GM23338 (cell line): ENCODE results near the gene PLCH2. TPM values are rescaled to one million over a fixed set of nuclear protein-coding genes. Genes with fewer than 3 reads are reported as not detected.

Experiments
- ATAC-seq: fragments of 200-7000 bp; cut with Tn5 transposase; 3 replicates; pipeline ENCODE4 v1.9.1; 2020
- DNase-seq: peaks from one replicate; pipeline ENCODE4 v3.0.0-alpha.2; 2015; ENCODE audit warnings: low spot score
- H2AFZ ChIP-seq: fragments of 200-600 bp; sonication (generic); 2 replicates; pipeline ENCODE4 v1.8.0; 2016; ENCODE audit warnings: antibody characterized with exemption, mild to moderate bottlenecking, moderate library complexity
- H3F3A ChIP-seq: fragments of 200-600 bp; sonication (generic); replicated peaks from 2 replicates; pipeline ENCODE4 v1.8.0; 2017; ENCODE audit warnings: antibody characterized with exemption, mixed run types, low read depth
- H3K27ac ChIP-seq: fragments of 200-600 bp; sonication (generic); 2 replicates; pipeline ENCODE4 v1.6.1; 2016; ENCODE audit warnings: low read depth
- H3K27me3 ChIP-seq: fragments of 200-600 bp; sonication (generic); 2 replicates; pipeline ENCODE4 v1.8.0; 2016; ENCODE audit warnings: mild to moderate bottlenecking, mixed run types, moderate library complexity; ENCODE audit not compliant: insufficient read depth
- H3K36me3 ChIP-seq: fragments of 200-600 bp; sonication (generic); 2 replicates; pipeline ENCODE4 v1.8.0; 2016; ENCODE audit warnings: mild to moderate bottlenecking; ENCODE audit not compliant: insufficient read depth
- H3K4me1 ChIP-seq: fragments of 200-600 bp; sonication (generic); 2 replicates; pipeline ENCODE4 v1.8.0; 2016; ENCODE audit warnings: mild to moderate bottlenecking, moderate library complexity; ENCODE audit not compliant: insufficient read depth
- H3K4me2 ChIP-seq: fragments of 200-600 bp; sonication (generic); 2 replicates; pipeline ENCODE4 v1.7.1; 2017; ENCODE audit warnings: mixed run types
- H3K4me3 ChIP-seq: fragments of 200-600 bp; sonication (generic); 2 replicates; pipeline ENCODE4 v1.6.1; 2016; ENCODE audit warnings: mixed run types
- H3K79me2 ChIP-seq: fragments of 200-600 bp; sonication (generic); replicated peaks from 2 replicates; pipeline ENCODE4 v1.8.0; 2017; ENCODE audit warnings: mild to moderate bottlenecking; ENCODE audit not compliant: insufficient read depth
- H3K9me2 ChIP-seq: fragments of 200-600 bp; sonication (generic); 2 replicates; pipeline ENCODE4 v1.8.0; 2017; ENCODE audit not compliant: insufficient read depth
- H4K20me1 ChIP-seq: fragments of 200-600 bp; sonication (generic); replicated peaks from 2 replicates; pipeline ENCODE4 v1.8.0; 2017; ENCODE audit warnings: mild to moderate bottlenecking; ENCODE audit not compliant: insufficient read depth
- H3K27ac Mint-ChIP-seq: 2 replicates; pipeline ENCODE4 v1.8.0; 2020; ENCODE audit warnings: inconsistent platforms, mild to moderate bottlenecking, moderate library complexity, mixed read lengths
- H3K27me3 Mint-ChIP-seq: 3 replicates; pipeline ENCODE4 v1.8.0; 2022; ENCODE audit warnings: low read depth, mild to moderate bottlenecking, moderate library complexity, mixed read lengths, inconsistent platforms; ENCODE audit not compliant: insufficient read depth, poor library complexity
- H3K36me3 Mint-ChIP-seq: 3 replicates; pipeline ENCODE4 v1.8.0; 2021; ENCODE audit warnings: low read depth, mild to moderate bottlenecking, inconsistent platforms, moderate library complexity, mixed read lengths
- H3K4me1 Mint-ChIP-seq: 3 replicates; pipeline ENCODE4 v1.8.0; 2020; ENCODE audit warnings: mild to moderate bottlenecking, inconsistent platforms, mixed read lengths
- H3K4me3 Mint-ChIP-seq: 3 replicates; pipeline ENCODE4 v1.8.0; 2021; ENCODE audit warnings: moderate library complexity, mild to moderate bottlenecking, inconsistent platforms, mixed read lengths
- H3K9me3 Mint-ChIP-seq: 3 replicates; pipeline ENCODE4 v1.8.0; 2020; ENCODE audit warnings: moderate library complexity, mild to moderate bottlenecking, inconsistent platforms, mixed read lengths
- CREB1 ChIP-seq: fragments of 250-450 bp; sonication (Bioruptor Pico); IDR thresholded peaks from 2 replicates; pipeline ENCODE4 v1.5.0; 2020; ENCODE audit warnings: low read depth, mild to moderate bottlenecking, moderate library complexity
- CTCF ChIP-seq, 2 experiments: fragments of 200-600 bp in 1 of 2; sonication (generic) in 1 of 2; conservative IDR thresholded peaks; 2 replicates each; pipeline versions ENCODE4 v1.5.1 to v1.6.1; 2016 to 2017; ENCODE audit warnings: antibody characterized with exemption in 2 of 2, low read depth in 2 of 2, mild to moderate bottlenecking in 2 of 2, moderate library complexity in 1 of 2
- ETS1 ChIP-seq: IDR thresholded peaks from 2 replicates; pipeline ENCODE4 v1.6.1; 2016; ENCODE audit warnings: antibody characterized with exemption
- EZH2 ChIP-seq: fragments of 200-600 bp; sonication (generic); IDR thresholded peaks from one replicate; pipeline ENCODE4 v1.8.0; 2017; ENCODE audit warnings: antibody characterized with exemption, mild to moderate bottlenecking, low read depth; ENCODE audit not compliant: unreplicated experiment
- EZH2phosphoT487 ChIP-seq: fragments of 200-600 bp; sonication (generic); IDR thresholded peaks from one replicate; pipeline ENCODE4 v1.8.1; 2018; ENCODE audit warnings: antibody characterized with exemption; ENCODE audit not compliant: unreplicated experiment
- JUNB ChIP-seq: IDR thresholded peaks from one replicate; pipeline ENCODE4 v1.6.1; 2016; ENCODE audit warnings: antibody characterized with exemption; ENCODE audit not compliant: unreplicated experiment
- NANOG ChIP-seq: IDR thresholded peaks from 2 replicates; pipeline ENCODE4 v1.6.1; 2016; ENCODE audit warnings: antibody characterized with exemption, borderline replicate concordance
- POLR2AphosphoS5 ChIP-seq: IDR thresholded peaks from 2 replicates; pipeline ENCODE4 v1.6.1; 2016; ENCODE audit warnings: antibody characterized with exemption, low read depth
- STAT1 ChIP-seq: IDR thresholded peaks from one replicate; pipeline ENCODE4 v1.6.1; 2016; ENCODE audit warnings: antibody characterized with exemption; ENCODE audit not compliant: unreplicated experiment
- ZNF114 ChIP-seq: fragments of 250-450 bp; sonication (Bioruptor Pico); IDR thresholded peaks from 2 replicates; pipeline ENCODE4 v1.5.0; 2020; ENCODE audit warnings: mild to moderate bottlenecking, moderate library complexity
- ZNF331 ChIP-seq: fragments of 250-450 bp; sonication (Bioruptor Pico); IDR thresholded peaks from 2 replicates; pipeline ENCODE4 v1.5.0; 2020; ENCODE audit warnings: low read depth, mild to moderate bottlenecking, moderate library complexity
- ZNF462 ChIP-seq: fragments of 250-450 bp; sonication (Bioruptor Pico); IDR thresholded peaks from 2 replicates; pipeline ENCODE4 v1.5.0; 2020; ENCODE audit warnings: mild to moderate bottlenecking, moderate library complexity
- polyA plus RNA-seq: library from polyadenylated mRNA; unstranded; fragments of >200 nt; fragmentation: Nextera tagmentation; extraction: Ambion mirVana; gene quantifications from 2 replicates; pipeline ENCODE4 v1.2.1, GENCODE V29; 2016
- total RNA-seq: library from RNA; depleted of rRNA; stranded (reverse); fragments of >200 nt; shearing (Covaris generic); gene quantifications from 2 replicates; pipeline ENCODE4 v1.2.3, GENCODE V29; 2014

The PLCH2 gene
- total and polyA plus RNA-seq, 2 experiments from 2014 or later = 0.31 TPM; not detected in 1

- TF ChIP-seq ETS1 (no peak), JUNB (no peak), CTCF (conservative IDR thresholded peaks at IDR 0.05; ENCODE audit: low read depth in 2 of 2) (no peak), ZNF114 (CRISPR knock-in tag) (no peak), NANOG (no peak), POLR2AphosphoS5 (no peak), EZH2 (no peak), STAT1 (no peak)
These were observed 30.8 kb upstream of the PLCH2 start (continued) for GRCh38 chr1:2445162-2445822.

GRCh38 chr1:2445823-2446215 is 30.3 kb upstream of the PLCH2 start:
- Mint-ChIP-seq H3K27me3 (peaks cover 9% of the 10 kb centered on the region), H3K4me1 (peaks cover 14% of the 10 kb centered on the region), H3K27ac (no peak overlapping the region), H3K9me3 (no peaks in the 10 kb centered on the region), H3K4me3 (no peak overlapping the region), H3K36me3 (no peaks in the 10 kb centered on the region)
- no peak overlapping the region for H3K27ac ChIP-seq
- no peaks in the 10 kb centered on the region for H3K4me1 ChIP-seq
- DNase-seq (no peak), ATAC-seq (no peak)
- H3K27me3 ChIP-seq = peaks cover 19% of the 10 kb centered on the region
- no peaks in the 10 kb centered on the region for H4K20me1 ChIP-seq
- no peaks in the 10 kb centered on the region for H3F3A ChIP-seq
- H3K79me2 ChIP-seq = no peaks in the 10 kb centered on the region
- no peak overlapping the region for H2AFZ ChIP-seq
- H3K4me3 ChIP-seq = no peak overlapping the region
- no peaks in the 10 kb centered on the region for H3K36me3 ChIP-seq
- H3K4me2 ChIP-seq = no peak overlapping the region
- H3K9me2 ChIP-seq = no peaks in the 10 kb centered on the region
- no peak for TF ChIP-seq ETS1
- TF ChIP-seq ZNF114 (CRISPR knock-in tag) = no peak
- no peak for TF ChIP-seq JUNB
- TF ChIP-seq NANOG = no peak
- no peak for TF ChIP-seq STAT1
- no peak for TF ChIP-seq ZNF462 (CRISPR knock-in tag)
- no peak for TF ChIP-seq EZH2
- no peak for TF ChIP-seq ZNF331 (CRISPR knock-in tag)
- no peak for TF ChIP-seq EZH2phosphoT487
- TF ChIP-seq POLR2AphosphoS5 = no peak
- no peak for TF ChIP-seq CREB1
